HG02623 (cell line): ENCODE data around the gene TMEM238.
A peak's percentile ranks its signal among the peaks of the same experiment; 100 is the strongest.
"Not testable (repeated sequence)": the region's sequence is repeated elsewhere in the genome, so short reads cannot be mapped to it uniquely, and the experiment has no call there.

ENCODE experiments used
- ATAC-seq: cut with Tn5 transposase; IDR thresholded peaks from one replicate; pipeline ENCODE4 v1.9.1; 2021; ENCODE audit warnings: moderate library complexity; ENCODE audit not compliant: unreplicated experiment

The TMEM238 gene

DNA sequence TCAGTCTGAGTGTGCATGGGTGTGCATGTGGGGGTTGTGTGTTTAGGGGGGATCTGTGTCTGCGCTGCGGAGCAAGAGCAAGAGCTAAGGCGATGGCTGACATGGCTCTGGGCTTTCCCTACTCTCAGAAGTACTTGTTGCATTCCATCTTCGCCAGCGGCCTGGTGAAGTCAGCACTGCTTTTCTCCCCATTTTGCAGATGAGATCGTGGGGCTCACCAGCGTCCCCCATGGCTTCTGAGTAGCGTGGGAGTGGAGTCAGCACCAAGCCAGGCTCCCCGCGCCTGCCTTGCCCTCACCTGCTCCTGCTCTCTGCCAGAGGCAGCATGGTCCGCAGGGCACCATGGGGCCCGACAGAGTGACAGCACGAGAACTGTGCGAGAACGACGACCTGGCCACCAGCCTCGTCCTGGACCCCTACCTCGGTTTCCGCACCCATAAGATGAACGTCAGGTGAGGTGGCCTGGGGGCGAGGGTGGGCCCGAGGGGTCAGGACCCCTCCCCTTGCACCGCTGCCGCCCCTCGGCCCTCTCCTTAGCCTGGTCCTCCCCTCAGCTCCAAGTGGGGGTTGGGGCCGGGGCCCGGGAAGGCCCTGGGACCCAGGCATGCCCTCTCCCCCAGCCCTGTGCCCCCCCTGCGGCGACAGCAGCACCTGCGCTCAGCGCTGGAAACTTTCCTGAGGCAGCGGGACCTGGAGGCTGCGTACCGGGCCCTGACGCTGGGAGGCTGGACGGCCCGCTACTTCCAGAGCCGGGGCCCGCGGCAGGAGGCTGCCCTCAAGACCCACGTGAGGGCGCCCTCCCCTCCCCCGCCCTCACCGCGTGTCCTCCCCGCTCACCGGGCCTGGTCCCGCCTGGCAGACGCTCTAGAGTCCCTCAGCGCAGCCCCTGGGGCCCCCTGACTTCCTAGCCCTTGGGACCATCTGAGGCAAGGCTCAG, 42.2 kb downstream of the TMEM238 start:
- ATAC-seq: no peak

DNA sequence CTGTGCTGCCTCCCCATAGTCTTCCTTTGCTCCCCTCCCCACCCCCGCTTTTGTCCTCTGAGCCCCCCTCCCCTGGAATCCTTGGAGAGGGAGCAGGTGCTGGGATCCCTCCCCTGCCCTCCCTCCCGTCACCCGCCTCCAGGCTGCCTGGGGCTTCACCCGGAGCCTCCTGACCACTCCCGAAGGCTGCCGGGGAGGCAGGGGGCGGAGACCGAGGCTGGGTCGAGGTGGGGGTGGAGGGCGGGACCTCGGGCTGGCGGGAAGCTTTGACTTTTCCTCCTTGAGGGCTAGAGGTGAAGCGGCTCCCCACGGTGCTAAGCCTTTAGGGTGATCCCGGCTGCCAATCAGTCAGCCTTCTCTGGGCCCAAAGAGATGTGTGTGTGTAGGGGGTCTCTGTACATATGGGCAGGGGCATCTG, 42.9 kb downstream of the TMEM238 start:
- no peak for ATAC-seq

DNA sequence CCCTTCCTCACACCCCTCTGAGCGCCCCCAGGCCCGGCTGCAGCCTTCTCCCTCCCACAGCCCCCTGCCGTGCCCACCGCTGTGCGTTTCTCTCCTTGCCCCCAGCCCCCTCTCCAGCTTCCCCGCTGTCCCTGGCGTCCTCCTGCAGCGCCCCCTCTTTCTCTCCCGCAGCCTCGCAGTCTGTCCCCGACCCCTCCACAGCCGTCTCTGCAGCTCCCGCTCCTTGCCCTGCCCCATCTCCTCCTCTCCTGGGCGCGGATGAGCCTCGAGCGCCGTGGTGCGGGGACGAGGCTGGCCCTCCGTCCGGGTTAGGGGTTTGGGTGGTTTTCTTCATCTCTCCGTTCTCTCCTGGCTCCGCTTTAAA, 43.3 kb downstream of the TMEM238 start:
- ATAC-seq: no peak

DNA sequence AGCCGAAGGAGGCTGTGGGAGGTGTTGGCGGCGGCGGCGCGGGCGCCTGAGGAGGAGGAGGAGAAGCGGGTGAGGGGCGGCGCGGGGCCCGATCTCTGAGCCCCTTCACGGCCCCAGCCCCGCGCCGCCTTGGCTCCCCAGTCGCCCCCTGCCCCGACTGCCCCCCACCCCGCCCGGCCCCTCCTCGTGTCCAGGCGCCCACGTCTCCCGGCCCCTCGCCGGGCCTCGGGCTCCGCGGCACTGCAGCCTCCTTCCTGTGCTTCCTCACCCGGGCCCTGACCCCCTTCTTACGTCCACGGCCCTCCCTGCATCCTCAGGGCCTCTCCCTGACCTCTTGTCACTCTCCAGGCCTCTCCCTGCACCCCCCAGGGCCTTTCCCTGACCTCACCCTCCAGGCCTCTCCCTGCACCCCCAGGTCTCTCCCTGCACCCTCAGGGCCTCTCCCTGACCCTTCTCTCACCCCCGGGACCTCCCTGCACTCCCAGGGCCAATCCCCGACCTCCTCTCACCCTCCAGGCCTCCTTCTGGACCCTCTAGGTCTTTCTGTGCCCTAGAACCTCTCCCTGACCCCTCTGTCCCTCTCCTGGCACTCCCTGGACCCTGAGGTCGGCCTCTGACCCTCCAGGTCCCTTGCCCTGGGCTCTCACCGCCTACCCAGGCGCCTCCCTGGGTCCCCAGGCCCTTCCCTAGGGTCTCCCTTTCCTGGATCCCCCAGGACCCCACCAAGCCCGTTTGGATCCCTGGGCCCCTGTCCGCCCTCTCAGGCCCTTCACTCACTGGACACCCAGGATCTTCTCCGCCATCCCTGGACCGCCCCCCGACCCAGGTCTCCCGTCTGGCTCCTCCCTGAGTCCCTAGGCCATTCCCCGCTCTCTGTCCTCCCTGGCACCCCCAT, 44.0 kb downstream of the TMEM238 start:
- no peak for ATAC-seq

DNA sequence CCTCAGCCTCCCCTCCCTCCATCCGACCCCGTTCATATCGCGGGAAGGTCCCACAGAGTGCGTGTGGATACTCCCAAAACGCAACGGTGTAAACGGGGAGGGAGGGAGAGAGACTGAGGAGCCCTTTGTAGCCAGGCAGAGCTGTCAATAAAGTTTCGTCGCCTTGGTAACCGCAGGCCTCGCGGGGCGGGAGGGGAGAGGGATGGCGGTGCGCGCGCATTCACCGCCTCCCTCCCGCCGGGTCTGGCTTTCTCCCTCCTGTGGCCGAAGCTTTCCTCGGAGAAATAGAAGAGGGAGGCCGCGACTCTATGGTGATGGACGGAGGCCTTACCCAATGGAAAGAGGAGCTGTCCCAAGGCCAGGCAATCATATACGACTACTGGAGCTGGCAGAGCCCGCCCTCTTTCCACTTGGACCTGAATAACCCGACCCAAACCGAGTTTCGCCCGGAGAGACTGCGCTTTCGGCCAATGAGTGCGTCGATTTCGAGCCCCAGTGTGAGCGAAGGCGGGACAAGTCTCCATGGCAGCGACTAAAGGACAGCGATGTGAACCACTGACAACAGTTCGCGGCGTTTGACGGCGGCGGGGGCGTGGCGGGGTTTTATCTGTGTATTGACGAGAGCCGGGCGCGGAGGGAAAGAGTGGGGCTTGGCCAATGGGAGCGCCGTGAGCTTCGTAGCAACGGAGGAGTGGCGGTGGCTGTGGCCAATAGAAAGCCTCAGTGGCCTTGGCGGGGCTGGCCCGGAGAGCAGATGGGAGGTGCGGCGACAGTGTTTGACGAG, 44.8 kb downstream of the TMEM238 start, which contains the start of gene KMT5C:
Gene KMT5C, plus strand, starts transcription at position 772 of the 784 bp plus-strand sequence. CDS start 2,061 bp downstream, outside the sequence.
- peak; percentile 82 for ATAC-seq

DNA sequence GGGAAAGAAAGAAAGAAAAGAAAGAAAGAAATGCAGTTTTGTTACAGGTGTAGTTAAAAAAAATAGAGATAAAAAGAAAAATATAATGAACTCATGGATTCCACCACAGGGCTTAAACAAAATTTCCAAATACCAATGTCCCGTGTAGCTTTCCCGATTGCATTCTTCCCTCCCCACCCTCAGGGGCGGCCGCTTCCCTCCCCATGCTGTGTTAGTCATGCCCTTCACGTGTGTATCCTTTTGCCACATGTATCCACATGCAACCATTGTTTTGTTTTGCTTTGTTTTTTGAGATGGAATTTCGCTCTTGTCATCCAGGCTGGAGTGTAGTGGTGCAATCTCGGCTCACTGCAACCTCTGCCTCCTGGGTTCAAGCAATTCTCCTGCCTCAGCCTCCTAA, 48.0 kb downstream of the TMEM238 start:
- ATAC-seq: no peak

DNA sequence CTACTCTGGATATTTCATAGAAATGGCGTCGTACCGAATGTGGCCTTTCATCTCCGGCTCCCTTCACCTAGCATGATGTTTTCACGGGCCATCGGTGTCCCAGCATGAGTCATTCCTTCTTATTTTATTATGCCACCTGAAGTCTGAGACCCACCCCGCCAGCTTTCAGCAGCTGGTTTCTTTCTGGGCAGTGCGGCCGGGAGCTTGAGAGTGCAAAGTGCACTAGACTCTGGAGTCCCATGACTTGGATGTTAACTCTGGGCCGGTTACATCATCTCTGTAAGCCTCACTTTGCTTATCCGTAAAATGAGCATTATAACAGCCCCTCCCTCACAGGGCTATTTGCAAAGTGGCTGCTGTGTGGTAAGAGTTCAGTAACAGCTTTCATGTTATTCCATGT, 50.2 kb downstream of the TMEM238 start:
- no peak for ATAC-seq

DNA sequence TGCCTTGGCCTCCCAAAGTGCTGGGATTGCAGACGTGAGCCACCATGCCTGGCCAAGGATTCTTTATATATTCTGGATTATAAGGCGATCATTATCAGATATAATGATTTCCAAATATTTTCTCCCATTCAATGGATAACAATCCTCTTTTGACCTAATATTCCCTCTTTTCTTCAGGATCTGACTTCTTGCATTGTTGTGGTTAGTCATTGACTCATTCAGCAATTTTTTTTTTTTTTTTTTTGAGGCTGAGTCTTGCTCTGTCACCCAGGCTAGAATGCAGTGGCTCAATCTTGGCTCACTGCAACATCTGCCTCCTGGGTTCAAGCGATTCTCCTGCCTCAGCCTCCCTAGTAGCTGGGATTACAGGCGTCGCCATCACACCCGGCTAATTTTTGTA, 54.3 kb downstream of the TMEM238 start:
- ATAC-seq: not testable (repeated sequence)
